Lung (tissue), 12 donors: ENCODE data around the gene PCBP3. TPM values are rescaled to one million over a fixed set of nuclear protein-coding genes. Genes with fewer than 3 reads are reported as not detected.
A peak's percentile ranks its signal among the peaks of the same experiment; 100 is the strongest.

ENCODE experiments used
- ATAC-seq: fragments of 200-7000 bp; cut with Tn5 transposase; one replicate; pipeline ENCODE4 v1.9.1; 2020; ENCODE audit warnings: moderate number of reproducible peaks; ENCODE audit not compliant: insufficient read depth, low FRiP score
- DNase-seq, 3 donors: peaks; one replicate each; pipeline ENCODE4 v3.0.0-alpha.2; 2013 to 2017
- H3K27ac ChIP-seq, 2 donors: one replicate each; pipeline ENCODE4 v1.5.1; 2013; ENCODE audit warnings: mild to moderate bottlenecking in 2 of 2, moderate library complexity in 2 of 2, control low read depth in 1 of 2, inconsistent platforms in 1 of 2, low read depth in 1 of 2, low read length in 1 of 2
- H3K27me3 ChIP-seq, 3 donors: one replicate each; pipeline ENCODE4 v1.5.1; 2013; ENCODE audit warnings: low read length in 2 of 3; ENCODE audit not compliant: control insufficient read depth in 3 of 3, insufficient read depth in 3 of 3
- H3K36me3 ChIP-seq, 4 donors: one replicate each; pipeline ENCODE4 v1.5.1; 2013; ENCODE audit warnings: low read length in 4 of 4, mild to moderate bottlenecking in 1 of 4, moderate library complexity in 1 of 4; ENCODE audit not compliant: control insufficient read depth in 4 of 4, insufficient read depth in 4 of 4
- H3K4me1 ChIP-seq, 5 donors: one replicate each; pipeline ENCODE4 v1.5.1; 2013; ENCODE audit warnings: low read length in 5 of 5, mild to moderate bottlenecking in 2 of 5, moderate library complexity in 1 of 5; ENCODE audit not compliant: control insufficient read depth in 5 of 5, insufficient read depth in 5 of 5
- H3K4me3 ChIP-seq: one replicate; pipeline ENCODE4 v1.5.1; 2013; ENCODE audit warnings: mild to moderate bottlenecking, control low read depth, moderate library complexity
- H3K9ac ChIP-seq, 2 donors: one replicate each; pipeline ENCODE4 v1.5.1; 2013; ENCODE audit warnings: low read length in 2 of 2, control low read depth in 1 of 2; ENCODE audit not compliant: insufficient read depth in 1 of 2
- H3K9me3 ChIP-seq, 4 donors: one replicate each; pipeline ENCODE4 v1.5.1; 2013; ENCODE audit warnings: low read length in 3 of 4, mild to moderate bottlenecking in 1 of 4, moderate library complexity in 1 of 4; ENCODE audit not compliant: control insufficient read depth in 4 of 4, insufficient read depth in 3 of 4
- CTCF ChIP-seq: IDR thresholded peaks from 2 replicates; pipeline ENCODE4 v1.5.1; 2012; ENCODE audit warnings: mild to moderate bottlenecking; ENCODE audit errors: control extremely low read depth, extremely low read depth
- whole genome bisulfite sequencing, 2 donors: extraction: QIAGEN DNeasy Blood & Tissue Kit; methylation state at CpG; one replicate each; pipeline ENCODE4 v1.1.7; 2013; 5-methylcytosine and 5-hydroxymethylcytosine counted together
- polyA plus RNA-seq, 2 donors: library from polyadenylated mRNA; stranded (reverse); fragments of 200-250 nt; gene quantifications; one replicate each; pipeline ENCODE4 v1.2.1, GENCODE V29; 2013
- total RNA-seq, 2 donors: library from RNA; depleted of rRNA in 1 of 2; stranded (reverse); fragments of >200 nt in 1 of 2; gene quantifications; one replicate each; pipeline ENCODE4 v1.2.1, GENCODE V29; 2014 to 2021
- donor health status: control.
- donor health status: control.
- donor health status: Bipolar disorder and iron deficiency.
- donor health status: healthy.
- donor health status: DM: yes; HTN: yes; CAD: no.

PCBP3 gene
- total and polyA plus RNA-seq, 4 donors, result 1.6 to 8.2 (median 3.1) TPM

- ATAC-seq (no peak), DNase-seq (no peak)
- Histone ChIP-seq H3K27ac (no peak overlapping the region), H3K4me1 (peaks cover 0 to 12% (median 2%) of the 10 kb centered on the region in 5 donors), H3K36me3 (no peaks in the 10 kb centered on the region), H3K9me3 (no peaks in the 10 kb centered on the region), H3K27me3 (no peaks in the 10 kb centered on the region), H3K9ac (peak overlapping the region in 1 of 2 donors; percentile 42), H3K4me3 (no peak overlapping the region)
- 80 to 87% methylated on average over 11 of the region's 11 CpGs for WGBS, 2 donors
- no peak for TF ChIP-seq CTCF
Measured at GRCh38 chr21:45768740-45769048, 125.2 kb downstream of the PCBP3 start.

GRCh38 chr21:45769294-45769693, 125.8 kb downstream of the PCBP3 start:
- no peak overlapping the region for H3K27ac ChIP-seq
- H3K4me3 ChIP-seq, result no peak overlapping the region
- DNase-seq, result no peak
- peaks cover 0 to 12% (median 2%) of the 10 kb centered on the region in 5 donors for H3K4me1 ChIP-seq
- H3K36me3 ChIP-seq, result no peaks in the 10 kb centered on the region
- H3K9ac ChIP-seq, result no peak overlapping the region
- H3K27me3 ChIP-seq, result no peaks in the 10 kb centered on the region
- H3K9me3 ChIP-seq, result no peaks in the 10 kb centered on the region
- TF ChIP-seq CTCF, result no peak
- ATAC-seq, result no peak
- whole genome bisulfite sequencing, 2 donors, result 92 to 94% methylated on average over 14 of the region's 14 CpGs

GRCh38 chr21:45769896-45770295, 126.4 kb downstream of the PCBP3 start:
- 92 to 96% methylated on average over 16 of the region's 16 CpGs for WGBS, 2 donors
- Histone ChIP-seq H3K36me3 (no peaks in the 10 kb centered on the region), H3K9ac (no peak overlapping the region), H3K9me3 (no peaks in the 10 kb centered on the region), H3K27ac (no peak overlapping the region), H3K4me3 (no peak overlapping the region), H3K4me1 (peaks cover 0 to 12% (median 2%) of the 10 kb centered on the region in 5 donors), H3K27me3 (no peaks in the 10 kb centered on the region)
- ATAC-seq, result no peak
- DNase-seq, result no peak
- no peak for TF ChIP-seq CTCF

GRCh38 chr21:45772180-45772579, 128.7 kb downstream of the PCBP3 start:
- ATAC-seq, result no peak
- no peak for DNase-seq

More at GRCh38 chr21:45772180-45772579, 128.7 kb downstream of the PCBP3 start:
- peaks cover 0 to 7% (median 3%) of the 10 kb centered on the region in 4 donors for H3K9me3 ChIP-seq
- H3K36me3 ChIP-seq, result no peaks in the 10 kb centered on the region
- no peak for TF ChIP-seq CTCF
- no peaks in the 10 kb centered on the region for H3K27me3 ChIP-seq
- H3K9ac ChIP-seq, result no peak overlapping the region
- no peak overlapping the region for H3K4me3 ChIP-seq
- H3K4me1 ChIP-seq, result peaks cover 0 to 12% (median 0%) of the 10 kb centered on the region in 5 donors
- H3K27ac ChIP-seq, result no peak overlapping the region
